ENCODE data around the gene SYF2. TPM values are rescaled to one million over a fixed set of nuclear protein-coding genes. Genes with fewer than 3 reads are reported as not detected.

SYF2 gene
- total and polyA plus RNA-seq, 2 experiments from 2014 or later = 24.6 to 82.6 TPM

DNA sequence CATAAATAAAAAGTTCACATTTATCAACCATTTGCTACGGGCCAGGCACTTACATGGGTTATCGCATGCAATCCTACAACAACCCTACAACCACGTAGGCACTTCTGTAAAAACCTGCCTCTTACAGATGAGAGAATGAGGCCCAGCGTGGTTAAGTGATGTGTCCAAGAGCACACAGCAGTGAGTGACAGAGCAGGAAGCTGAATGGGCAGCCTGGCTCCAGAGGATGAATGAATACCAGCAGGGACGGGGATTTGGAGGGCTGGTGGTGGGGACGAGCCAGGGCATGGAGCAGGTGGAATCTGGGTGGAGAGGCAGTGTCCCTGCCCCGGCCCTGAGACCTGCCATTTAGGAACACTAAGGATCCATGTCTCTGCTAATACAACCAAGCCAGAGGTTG lies 35.5 kb downstream of the SYF2 start:
- 0 out of 2 replicates have a peak overlapping the region, but pooled peaks have one; percentile 56 for H2AFZ ChIP-seq
- Mint-ChIP-seq H3K4me1 (peaks cover 17% of the 10 kb centered on the region), H3K4me3 (no peak overlapping the region), H3K27ac (no peak overlapping the region), H3K36me3 (ENCODE audit: low read depth) (no peaks in the 10 kb centered on the region; the same call in 2 of the 3 replicates), H3K27me3 (ENCODE audit: insufficient read depth, low read depth, poor library complexity) (peaks cover 6% of the 10 kb centered on the region), H3K9me3 (no peaks in the 10 kb centered on the region)
- peaks cover 3% of the 10 kb centered on the region; the same call in 1 of the 2 replicates for H3K9me2 ChIP-seq (ENCODE audit: insufficient read depth)
- H3F3A ChIP-seq (replicated peaks; ENCODE audit: low read depth) = no peaks in the 10 kb centered on the region
- DNase-seq (ENCODE audit: low spot score) (no peak), ATAC-seq (no peak)
- H3K4me3 ChIP-seq = no peak overlapping the region
- H3K4me1 ChIP-seq (ENCODE audit: insufficient read depth) = no peaks in the 10 kb centered on the region
- H4K20me1 ChIP-seq (replicated peaks; ENCODE audit: insufficient read depth) = no peaks in the 10 kb centered on the region
- no peak for TF ChIP-seq ZNF462 (CRISPR knock-in tag; IDR thresholded peaks at IDR 0.05)
- no peak for TF ChIP-seq ETS1 (IDR thresholded peaks at IDR 0.05)
- TF ChIP-seq CREB1 (CRISPR knock-in tag; IDR thresholded peaks at IDR 0.05; ENCODE audit: low read depth) = no peak
- no peak for TF ChIP-seq EZH2phosphoT487 (IDR thresholded peaks at IDR 0.05; ENCODE audit: unreplicated experiment)
- no peak for TF ChIP-seq EZH2 (IDR thresholded peaks at IDR 0.05; ENCODE audit: low read depth, unreplicated experiment)
- no peak for TF ChIP-seq REST (IDR thresholded peaks at IDR 0.05; ENCODE audit: unreplicated experiment)
- no peak for TF ChIP-seq NANOG (IDR thresholded peaks at IDR 0.05; ENCODE audit: borderline replicate concordance)
- TF ChIP-seq ZNF331 (CRISPR knock-in tag; IDR thresholded peaks at IDR 0.05; ENCODE audit: low read depth) = no peak
- no peak for TF ChIP-seq POLR2AphosphoS5 (IDR thresholded peaks at IDR 0.05; ENCODE audit: low read depth)
- TF ChIP-seq STAT1 (IDR thresholded peaks at IDR 0.05; ENCODE audit: unreplicated experiment) = no peak
- TF ChIP-seq, protein P1, sequence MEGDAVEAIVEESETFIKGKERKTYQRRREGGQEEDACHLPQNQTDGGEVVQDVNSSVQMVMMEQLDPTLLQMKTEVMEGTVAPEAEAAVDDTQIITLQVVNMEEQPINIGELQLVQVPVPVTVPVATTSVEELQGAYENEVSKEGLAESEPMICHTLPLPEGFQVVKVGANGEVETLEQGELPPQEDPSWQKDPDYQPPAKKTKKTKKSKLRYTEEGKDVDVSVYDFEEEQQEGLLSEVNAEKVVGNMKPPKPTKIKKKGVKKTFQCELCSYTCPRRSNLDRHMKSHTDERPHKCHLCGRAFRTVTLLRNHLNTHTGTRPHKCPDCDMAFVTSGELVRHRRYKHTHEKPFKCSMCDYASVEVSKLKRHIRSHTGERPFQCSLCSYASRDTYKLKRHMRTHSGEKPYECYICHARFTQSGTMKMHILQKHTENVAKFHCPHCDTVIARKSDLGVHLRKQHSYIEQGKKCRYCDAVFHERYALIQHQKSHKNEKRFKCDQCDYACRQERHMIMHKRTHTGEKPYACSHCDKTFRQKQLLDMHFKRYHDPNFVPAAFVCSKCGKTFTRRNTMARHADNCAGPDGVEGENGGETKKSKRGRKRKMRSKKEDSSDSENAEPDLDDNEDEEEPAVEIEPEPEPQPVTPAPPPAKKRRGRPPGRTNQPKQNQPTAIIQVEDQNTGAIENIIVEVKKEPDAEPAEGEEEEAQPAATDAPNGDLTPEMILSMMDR (conservative IDR thresholded peaks at IDR 0.05; ENCODE audit: low read depth in 2 of 2) = no peak
- TF ChIP-seq JUNB (IDR thresholded peaks at IDR 0.05; ENCODE audit: unreplicated experiment) = no peak
- no peak for TF ChIP-seq ZNF114 (CRISPR knock-in tag; IDR thresholded peaks at IDR 0.05)
- no peaks in the 10 kb centered on the region for H3K36me3 ChIP-seq (ENCODE audit: insufficient read depth)
- no peak overlapping the region for H3K4me2 ChIP-seq
- H3K27ac ChIP-seq (ENCODE audit: low read depth) = no peak overlapping the region
- H3K27me3 ChIP-seq (ENCODE audit: insufficient read depth) = no peaks in the 10 kb centered on the region
- no peaks in the 10 kb centered on the region for H3K79me2 ChIP-seq (replicated peaks; ENCODE audit: insufficient read depth)
